AG04450 (cell line): Measurements from ENCODE around the gene CRHR2. TPM values are rescaled to one million over a fixed set of nuclear protein-coding genes. Genes with fewer than 3 reads are reported as not detected.
"Not testable (repeated sequence)": the region's sequence is repeated elsewhere in the genome, so short reads cannot be mapped to it uniquely, and the experiment has no call there.

Experiments used
- CTCF ChIA-PET: fragments of 300-600, 350-600 bp; formaldehyde crosslinking; extraction: SDS; loops from one replicate; lab custom pipeline; 2022; ENCODE audit warnings: antibody characterized with exemption, inconsistent platforms; lab: Charles Lee
- POLR2A ChIA-PET: fragments of 350-600 bp; formaldehyde crosslinking; extraction: SDS; loops from one replicate; lab custom pipeline; 2021; ENCODE audit warnings: antibody characterized with exemption, inconsistent platforms; lab: Yijun Ruan, JAX
- DNase-seq: peaks from one replicate; pipeline ENCODE4 v3.0.0-alpha.2; 2011; ENCODE audit warnings: low read depth, low spot score
- H3K27ac ChIP-seq: one replicate; pipeline ENCODE4 v1.5.1; 2012; ENCODE audit warnings: low read depth, low read length, control low read depth
- H3K27me3 ChIP-seq: one replicate; pipeline ENCODE4 v1.6.0; 2012; ENCODE audit warnings: low read length; ENCODE audit not compliant: control insufficient read depth, insufficient read depth
- H3K4me3 ChIP-seq: 2 replicates; pipeline ENCODE4 v1.5.1; 2011; ENCODE audit warnings: mild to moderate bottlenecking, low read depth, low read length, control low read depth
- H3K9me3 ChIP-seq: 2 replicates; pipeline ENCODE4 v1.5.1; 2012; ENCODE audit warnings: low read length; ENCODE audit not compliant: control insufficient read depth, insufficient read depth
- polyA plus RNA-seq: library from polyadenylated mRNA; depleted of rRNA; stranded (reverse); fragments of >200 nt; gene quantifications from 2 replicates; pipeline ENCODE4 v1.2.3, GENCODE V29; 2011
- TF ChIP-seq, protein P1 (sequence below): IDR thresholded peaks from 2 replicates; pipeline ENCODE4 v1.5.1; 2011; ENCODE audit warnings: low read depth, low read length, control low read depth, inconsistent platforms

The CRHR2 gene
- polyA plus RNA-seq, 1 experiment, result not detected

DNA sequence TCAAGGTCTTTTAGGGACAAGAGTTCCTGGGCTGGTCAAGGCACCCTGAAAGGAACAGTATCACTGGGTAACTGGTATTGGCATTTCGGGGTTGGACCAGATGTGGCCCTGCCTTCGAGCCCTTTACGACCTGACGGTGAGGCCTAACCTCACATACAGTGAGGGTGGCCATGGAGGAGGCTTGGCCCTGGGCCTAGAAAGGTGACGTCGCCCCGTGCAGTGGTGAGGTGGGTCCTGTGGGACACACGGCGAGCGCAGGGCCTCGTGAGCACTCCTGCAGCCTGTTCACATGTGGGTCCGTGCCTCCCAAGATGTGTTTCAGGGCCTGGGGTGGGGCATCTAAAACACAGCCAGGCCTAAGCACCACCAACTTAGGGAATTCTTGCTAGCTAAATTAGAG lies 36.1 kb downstream of the CRHR2 start:
- H3K27me3 ChIP-seq, result no peaks in the 10 kb centered on the region
- DNase-seq, result no peak
- POLR2A ChIA-PET, result no interaction called here
- CTCF ChIA-PET, result interaction anchor here (1.6 kb wide), 1 partner anchor 94 kb away, joined by 5 read pairs; no protein-coding TSS in a partner anchor
- no peak overlapping the region for H3K4me3 ChIP-seq
- TF ChIP-seq, protein P1, sequence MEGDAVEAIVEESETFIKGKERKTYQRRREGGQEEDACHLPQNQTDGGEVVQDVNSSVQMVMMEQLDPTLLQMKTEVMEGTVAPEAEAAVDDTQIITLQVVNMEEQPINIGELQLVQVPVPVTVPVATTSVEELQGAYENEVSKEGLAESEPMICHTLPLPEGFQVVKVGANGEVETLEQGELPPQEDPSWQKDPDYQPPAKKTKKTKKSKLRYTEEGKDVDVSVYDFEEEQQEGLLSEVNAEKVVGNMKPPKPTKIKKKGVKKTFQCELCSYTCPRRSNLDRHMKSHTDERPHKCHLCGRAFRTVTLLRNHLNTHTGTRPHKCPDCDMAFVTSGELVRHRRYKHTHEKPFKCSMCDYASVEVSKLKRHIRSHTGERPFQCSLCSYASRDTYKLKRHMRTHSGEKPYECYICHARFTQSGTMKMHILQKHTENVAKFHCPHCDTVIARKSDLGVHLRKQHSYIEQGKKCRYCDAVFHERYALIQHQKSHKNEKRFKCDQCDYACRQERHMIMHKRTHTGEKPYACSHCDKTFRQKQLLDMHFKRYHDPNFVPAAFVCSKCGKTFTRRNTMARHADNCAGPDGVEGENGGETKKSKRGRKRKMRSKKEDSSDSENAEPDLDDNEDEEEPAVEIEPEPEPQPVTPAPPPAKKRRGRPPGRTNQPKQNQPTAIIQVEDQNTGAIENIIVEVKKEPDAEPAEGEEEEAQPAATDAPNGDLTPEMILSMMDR, result no peak
- no peaks in the 10 kb centered on the region for H3K9me3 ChIP-seq
- H3K27ac ChIP-seq, result no peak overlapping the region

DNA sequence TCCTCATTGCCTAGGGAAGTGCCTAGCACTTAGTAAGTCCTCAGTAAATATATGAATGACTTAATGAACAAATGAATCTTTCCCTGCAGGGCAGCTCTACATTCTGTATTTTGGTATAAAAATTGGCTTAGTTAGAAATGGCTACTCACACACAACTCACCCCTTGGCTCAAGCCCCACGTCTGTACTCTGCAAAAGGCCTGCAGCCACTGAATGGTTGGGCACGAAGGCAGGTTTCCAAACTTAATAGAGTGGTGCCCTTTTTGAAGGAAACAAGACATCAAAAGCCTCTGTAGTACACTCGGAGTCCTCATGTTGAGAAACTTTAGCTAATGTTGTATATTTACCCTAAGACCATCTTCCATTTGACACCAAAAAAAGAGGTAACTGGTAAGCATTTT lies 36.6 kb downstream of the CRHR2 start:
- Histone ChIP-seq H3K27me3 (no peaks in the 10 kb centered on the region), H3K9me3 (no peaks in the 10 kb centered on the region), H3K4me3 (no peak overlapping the region), H3K27ac (no peak overlapping the region)
- TF ChIP-seq, protein P1, result no peak
- ChIA-PET CTCF (no interaction called here), POLR2A (no interaction called here)
- no peak for DNase-seq

DNA sequence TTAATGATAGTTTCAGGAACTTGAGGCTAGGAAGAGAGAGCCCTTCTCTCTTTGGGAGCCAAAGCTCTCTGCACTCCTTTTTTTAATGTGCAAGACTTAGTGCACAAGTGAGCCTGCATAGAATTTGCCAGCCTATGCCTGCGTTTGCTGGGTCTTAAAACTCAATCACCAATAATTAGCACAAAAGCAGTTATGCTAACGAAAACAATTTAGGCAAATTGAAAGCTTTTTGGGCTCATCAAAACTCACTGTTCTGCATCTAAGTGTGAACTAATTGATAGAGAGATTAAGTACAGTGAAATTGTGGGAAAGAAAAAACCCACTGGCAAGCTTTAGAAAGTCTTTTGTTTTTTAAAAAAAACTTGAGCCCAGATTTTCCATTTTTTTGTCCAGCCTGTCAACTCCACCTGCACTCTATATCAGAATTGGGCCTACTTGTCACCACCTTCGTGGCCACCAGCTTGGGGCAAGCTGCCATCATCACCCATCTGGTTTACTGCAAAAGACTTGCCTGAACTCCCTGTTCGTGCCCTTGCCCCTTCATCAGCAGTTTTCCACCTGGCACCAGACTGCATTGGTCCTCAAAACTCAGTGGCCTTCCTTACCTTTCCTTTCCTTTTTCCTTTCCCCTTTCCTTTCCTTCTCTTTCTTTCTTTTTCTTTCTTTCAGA lies 37.8 kb downstream of the CRHR2 start:
- ChIA-PET POLR2A (no interaction called here), CTCF (interaction anchor here (1.0 kb wide), 1 partner anchor 96 kb away, joined by 5 read pairs; no protein-coding TSS in a partner anchor)
- no peaks in the 10 kb centered on the region for H3K27me3 ChIP-seq
- TF ChIP-seq, protein P1, result no peak
- no peak for DNase-seq
- H3K27ac ChIP-seq, result no peak overlapping the region
- H3K9me3 ChIP-seq, result no peaks in the 10 kb centered on the region
- H3K4me3 ChIP-seq, result no peak overlapping the region

DNA sequence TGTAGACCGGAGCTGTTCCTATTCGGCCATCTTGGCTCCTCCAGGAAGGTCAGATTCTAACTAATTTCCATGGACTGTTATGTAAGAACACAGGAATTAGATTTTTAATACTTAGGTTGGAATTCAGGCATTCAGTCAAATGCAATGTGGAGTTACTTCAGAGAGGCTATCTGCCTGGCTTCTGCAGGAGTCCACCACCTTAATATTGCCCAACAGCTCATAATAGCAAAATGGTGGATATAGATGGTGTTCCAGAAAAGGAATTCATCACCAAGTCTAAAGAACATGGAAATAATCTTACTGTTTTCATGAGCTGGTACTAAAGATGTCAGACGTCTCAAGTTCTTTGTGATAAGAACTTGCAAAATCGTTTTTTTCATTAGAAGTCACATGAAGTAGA lies 39.5 kb downstream of the CRHR2 start:
- H3K27me3 ChIP-seq, result no peaks in the 10 kb centered on the region
- no peaks in the 10 kb centered on the region for H3K9me3 ChIP-seq
- no peak overlapping the region for H3K4me3 ChIP-seq
- ChIA-PET POLR2A (interaction anchor here (0.6 kb wide), 1 partner anchor 12 kb away, joined by 8 read pairs; no protein-coding TSS in a partner anchor), CTCF (no interaction called here)
- no peak for DNase-seq
- TF ChIP-seq, protein P1, result no peak
- H3K27ac ChIP-seq, result no peak overlapping the region

DNA sequence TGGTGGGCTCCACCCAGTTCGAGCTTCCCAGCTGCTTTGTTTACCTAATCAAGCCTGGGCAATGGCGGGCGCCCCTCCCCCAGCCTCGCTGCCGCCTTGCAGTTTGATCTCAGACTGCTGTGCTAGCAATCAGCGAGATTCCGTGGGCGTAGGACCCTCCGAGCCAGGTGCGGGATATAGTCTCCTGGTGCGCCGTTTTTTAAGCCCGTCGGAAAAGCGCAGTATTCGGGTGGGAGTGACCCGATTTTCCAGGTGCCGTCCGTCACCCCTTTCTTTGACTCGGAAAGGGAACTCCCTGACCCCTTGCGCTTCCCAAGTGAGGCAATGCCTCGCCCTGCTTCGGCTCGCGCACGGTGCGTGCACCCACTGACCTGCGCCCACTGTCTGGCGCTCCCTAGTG lies 39.9 kb downstream of the CRHR2 start:
- CTCF ChIA-PET, H3K9me3 ChIP-seq, H3K27ac ChIP-seq, H3K4me3 ChIP-seq, H3K27me3 ChIP-seq, DNase-seq, POLR2A ChIA-PET: not testable (repeated sequence)
